Measurements from ENCODE around the gene WDR27. TPM values are rescaled to one million over a fixed set of nuclear protein-coding genes. Genes with fewer than 3 reads are reported as not detected.
A peak's percentile ranks its signal among the peaks of the same experiment; 100 is the strongest.

Gene WDR27
- total RNA-seq, 2 donors from 2014 or later, result 25.7 to 26.0 TPM

DNA sequence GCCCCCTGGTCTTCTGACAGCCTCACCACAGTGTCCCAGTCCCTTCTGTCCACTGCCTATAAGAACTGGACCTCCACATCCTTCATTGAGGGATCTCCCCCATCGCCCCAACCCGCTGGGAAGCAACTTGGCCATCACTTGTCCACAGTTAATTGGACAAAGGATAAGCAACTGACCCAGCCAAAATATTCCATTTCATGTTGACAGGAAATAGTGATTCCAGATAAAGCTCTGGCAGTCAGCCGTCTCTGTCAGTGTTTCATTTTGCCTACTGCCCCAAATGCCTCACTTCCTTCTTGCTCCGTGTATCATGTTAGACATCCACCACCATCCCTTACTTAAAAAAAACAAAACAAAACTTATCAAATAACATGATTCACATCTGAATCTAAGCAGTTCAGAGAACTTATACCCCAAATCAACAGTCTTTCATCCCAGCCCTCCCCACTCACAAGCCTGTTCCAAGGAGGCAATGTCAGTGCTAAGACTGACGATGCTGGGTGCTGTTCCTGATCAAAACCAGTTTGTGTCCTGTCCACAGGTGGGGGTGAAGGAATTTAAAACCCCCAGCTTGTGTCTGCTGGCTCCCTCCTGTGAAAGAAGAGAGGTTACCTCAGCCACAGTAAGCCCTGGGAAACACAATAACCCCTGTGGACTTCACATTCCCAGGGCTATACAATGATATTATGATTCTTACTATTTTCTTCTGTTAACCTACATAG, 162.5 kb downstream of the WDR27 start:
- H3K9me3 ChIP-seq (ENCODE audit: control insufficient read depth, low read length, poor library complexity, severe bottlenecking), result no peaks in the 10 kb centered on the region
- Mint-ChIP-seq H3K27me3 (no peaks in the 10 kb centered on the region), H3K36me3 (ENCODE audit: low read depth) (peaks cover 6% of the 10 kb centered on the region), H3K4me1 (no peaks in the 10 kb centered on the region), H3K4me3 (no peak overlapping the region), H3K27ac (no peak overlapping the region)
- DNase-seq (no peak), ATAC-seq (no peak)

GRCh38 chr6:169536446-169537170, 165.2 kb downstream of the WDR27 start:
- Mint-ChIP-seq H3K4me3 (no peak overlapping the region), H3K36me3 (ENCODE audit: low read depth) (peaks cover 9% of the 10 kb centered on the region), H3K27ac (no peak overlapping the region), H3K27me3 (no peaks in the 10 kb centered on the region), H3K4me1 (no peaks in the 10 kb centered on the region)
- DNase-seq, result no peak
- no peaks in the 10 kb centered on the region for H3K9me3 ChIP-seq (ENCODE audit: control insufficient read depth, low read length, poor library complexity, severe bottlenecking)
- ATAC-seq, result no peak

DNA sequence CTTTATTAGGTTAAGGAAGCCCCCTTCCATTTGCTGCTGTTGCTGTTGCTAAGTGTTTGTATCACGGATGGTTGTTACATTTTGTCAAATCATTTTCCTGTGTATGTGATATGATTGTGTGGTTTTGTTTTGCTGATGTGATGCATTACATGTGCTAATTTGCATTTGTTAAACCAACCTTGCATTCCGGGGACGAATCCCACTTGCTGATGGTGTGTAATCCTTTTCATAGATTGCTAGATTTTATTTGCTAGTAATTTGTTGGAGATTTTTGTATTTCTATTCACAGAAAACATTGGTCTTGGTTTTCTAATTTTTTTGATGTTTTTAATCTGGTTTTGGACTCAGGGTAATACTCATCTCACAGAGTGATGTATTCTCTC, 167.8 kb downstream of the WDR27 start:
- DNase-seq (no peak), ATAC-seq (no peak)
- H3K4me3 Mint-ChIP-seq, result no peak overlapping the region
- no peak overlapping the region for H3K27ac Mint-ChIP-seq
- peaks cover 9% of the 10 kb centered on the region for H3K36me3 Mint-ChIP-seq (ENCODE audit: low read depth)
- H3K27me3 Mint-ChIP-seq, result no peaks in the 10 kb centered on the region
- no peaks in the 10 kb centered on the region for H3K9me3 ChIP-seq (ENCODE audit: control insufficient read depth, low read length, poor library complexity, severe bottlenecking)
- H3K4me1 Mint-ChIP-seq, result peaks cover 13% of the 10 kb centered on the region

DNA sequence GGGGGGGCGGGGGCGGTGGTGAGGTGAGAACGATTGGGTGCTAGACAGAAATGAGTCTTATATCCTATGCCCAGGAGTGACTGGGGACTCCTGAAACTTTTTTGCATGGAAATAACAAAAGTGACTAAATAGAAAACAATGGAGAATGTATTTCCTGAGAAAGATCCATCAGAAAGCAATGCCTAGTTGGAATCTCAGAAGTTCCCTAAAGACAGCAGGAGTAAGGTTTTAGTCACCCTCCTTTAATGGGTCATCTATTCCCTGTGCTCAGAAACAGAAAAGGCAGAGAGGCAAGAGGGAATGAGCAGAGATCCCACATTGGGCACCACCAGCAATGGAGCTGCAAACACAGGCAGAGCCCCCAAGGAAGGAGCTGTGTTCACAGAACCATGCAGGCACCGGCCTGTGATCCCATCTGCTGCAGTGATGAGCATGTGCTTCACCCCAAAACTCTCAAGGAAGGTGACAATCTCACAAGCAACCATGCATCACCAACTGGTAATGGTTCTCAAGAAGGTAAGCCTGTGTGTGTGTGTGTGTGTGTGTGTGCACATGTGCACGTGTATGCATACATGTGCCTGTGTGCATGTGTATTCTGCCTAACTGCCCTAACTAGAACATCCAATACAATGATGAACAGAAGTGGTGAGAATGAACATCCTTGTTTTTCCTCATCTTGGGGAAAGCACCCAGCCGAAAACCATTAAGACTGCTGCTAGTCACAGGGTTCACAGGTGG, 168.4 kb downstream of the WDR27 start:
- no peaks in the 10 kb centered on the region for H3K9me3 ChIP-seq (ENCODE audit: control insufficient read depth, low read length, poor library complexity, severe bottlenecking)
- Mint-ChIP-seq H3K27ac (no peak overlapping the region), H3K36me3 (ENCODE audit: low read depth) (peaks cover 9% of the 10 kb centered on the region), H3K4me1 (peaks cover 13% of the 10 kb centered on the region), H3K27me3 (no peaks in the 10 kb centered on the region), H3K4me3 (no peak overlapping the region)
- no peak for DNase-seq
- ATAC-seq, result no peak

DNA sequence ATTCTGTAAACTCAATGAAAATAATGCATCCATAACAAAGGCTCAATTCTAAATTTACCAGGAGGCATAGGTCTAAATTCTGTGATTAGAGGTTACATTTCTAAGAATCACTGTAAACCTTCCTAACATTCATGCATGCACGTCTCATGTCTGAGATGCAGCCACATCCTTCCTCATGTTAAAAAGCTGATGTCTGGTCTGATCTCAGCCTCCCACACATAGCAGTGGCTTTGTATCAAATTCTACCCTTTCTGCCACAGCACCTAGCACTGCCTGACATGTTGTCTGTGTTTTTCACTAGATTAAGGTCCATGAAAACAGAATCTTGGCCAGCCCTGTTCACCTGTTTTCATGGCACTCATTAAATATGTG, 171.1 kb downstream of the WDR27 start:
- DNase-seq, result no peak
- H3K9me3 ChIP-seq (ENCODE audit: control insufficient read depth, low read length, poor library complexity, severe bottlenecking), result no peaks in the 10 kb centered on the region
- Mint-ChIP-seq H3K4me3 (peak overlapping the region; percentile 68), H3K36me3 (ENCODE audit: low read depth) (peaks cover 4% of the 10 kb centered on the region), H3K4me1 (peaks cover 13% of the 10 kb centered on the region), H3K27ac (peak overlapping the region; percentile 92), H3K27me3 (no peaks in the 10 kb centered on the region)
- ATAC-seq, result peak; percentile 85

DNA sequence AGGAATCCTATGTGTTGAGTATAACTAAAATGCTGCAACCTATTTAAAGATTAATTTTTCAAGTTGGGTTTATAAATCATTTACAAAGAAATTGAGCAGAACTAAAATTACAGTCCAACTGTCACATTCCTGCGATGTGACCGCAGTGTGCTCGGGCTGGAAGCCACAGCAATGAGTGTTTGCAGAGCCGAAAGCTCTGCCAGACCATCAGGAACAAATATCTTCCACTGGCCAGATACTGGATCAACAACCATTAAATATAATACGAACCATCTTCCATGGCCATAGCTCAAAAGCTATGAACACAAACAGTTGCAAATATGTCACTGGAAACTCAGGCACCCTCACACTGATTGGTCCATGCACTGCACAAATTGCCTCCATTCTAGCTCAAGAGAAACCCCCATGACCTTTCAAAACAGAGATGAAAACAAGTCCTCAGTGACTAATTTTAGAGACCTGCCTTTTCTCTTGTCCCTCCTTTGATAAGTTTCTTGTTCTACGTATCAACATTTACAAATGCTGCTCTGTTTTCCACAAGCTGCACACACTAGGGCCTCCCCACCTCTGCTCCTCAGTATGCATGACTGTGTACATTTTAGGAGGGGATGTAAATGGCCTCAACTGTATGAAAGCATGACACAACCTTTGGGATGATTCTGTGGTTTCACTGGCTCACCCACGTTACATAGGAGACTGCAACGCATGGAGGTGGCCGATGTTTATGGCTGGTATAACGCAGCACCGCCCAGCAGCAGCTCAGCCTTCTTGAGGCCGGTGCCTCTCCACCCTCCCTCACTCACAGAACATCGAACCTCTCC, 171.7 kb downstream of the WDR27 start:
- H3K27me3 Mint-ChIP-seq, result no peaks in the 10 kb centered on the region
- H3K4me1 Mint-ChIP-seq, result peaks cover 13% of the 10 kb centered on the region
- DNase-seq (no peak), ATAC-seq (peak; percentile 79)
- peak overlapping the region; percentile 68 for H3K4me3 Mint-ChIP-seq
- H3K9me3 ChIP-seq (ENCODE audit: control insufficient read depth, low read length, poor library complexity, severe bottlenecking), result no peaks in the 10 kb centered on the region
- peak overlapping the region; percentile 92 for H3K27ac Mint-ChIP-seq
- H3K36me3 Mint-ChIP-seq (ENCODE audit: low read depth), result peaks cover 4% of the 10 kb centered on the region

DNA sequence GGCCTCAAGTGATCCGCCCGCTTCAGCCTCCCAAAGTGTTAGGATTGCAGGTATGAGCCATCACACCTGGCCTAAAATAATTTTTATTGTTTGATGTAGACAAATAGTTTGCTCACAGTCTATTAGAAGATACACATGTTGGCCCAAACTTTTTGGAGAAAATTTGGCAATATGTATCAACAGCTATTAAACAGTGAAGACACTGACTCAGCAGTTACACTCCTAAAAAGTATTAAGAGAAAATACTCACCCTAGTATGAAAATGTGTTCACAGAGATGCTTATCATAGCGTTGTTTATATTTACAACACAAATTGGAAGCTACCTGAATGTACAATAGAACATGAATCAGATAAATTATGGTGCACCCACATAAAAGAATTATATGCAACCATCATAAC, 173.1 kb downstream of the WDR27 start:
- DNase-seq (no peak), ATAC-seq (no peak)
- no peaks in the 10 kb centered on the region for H3K9me3 ChIP-seq (ENCODE audit: control insufficient read depth, low read length, poor library complexity, severe bottlenecking)
- Mint-ChIP-seq H3K4me3 (no peak overlapping the region), H3K36me3 (ENCODE audit: low read depth) (peaks cover 2% of the 10 kb centered on the region), H3K27me3 (no peaks in the 10 kb centered on the region), H3K4me1 (peaks cover 13% of the 10 kb centered on the region), H3K27ac (no peak overlapping the region)

DNA sequence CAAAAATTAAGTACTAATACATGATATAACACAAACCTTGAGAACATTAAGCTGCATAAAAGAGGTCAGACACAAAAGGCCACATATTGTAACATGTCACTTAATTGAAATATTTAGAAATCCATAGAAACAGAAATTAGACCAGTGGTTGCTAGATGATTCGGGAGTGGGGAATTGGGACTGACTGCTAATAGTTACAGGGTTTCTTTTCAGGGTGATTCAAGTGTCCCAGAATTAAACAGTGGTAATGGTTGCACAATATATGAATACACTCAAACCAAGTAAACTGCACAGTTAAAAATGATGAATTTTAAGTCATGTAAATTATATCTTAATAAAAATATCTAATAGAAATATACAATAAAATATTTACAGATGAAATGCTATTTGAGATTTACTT, 174.5 kb downstream of the WDR27 start:
- ATAC-seq (no peak), DNase-seq (no peak)
- H3K27ac Mint-ChIP-seq, result no peak overlapping the region
- H3K4me3 Mint-ChIP-seq, result no peak overlapping the region
- peaks cover 13% of the 10 kb centered on the region for H3K4me1 Mint-ChIP-seq
- no peaks in the 10 kb centered on the region for H3K36me3 Mint-ChIP-seq (ENCODE audit: low read depth)
- no peaks in the 10 kb centered on the region for H3K27me3 Mint-ChIP-seq
- no peaks in the 10 kb centered on the region for H3K9me3 ChIP-seq (ENCODE audit: control insufficient read depth, low read length, poor library complexity, severe bottlenecking)

DNA sequence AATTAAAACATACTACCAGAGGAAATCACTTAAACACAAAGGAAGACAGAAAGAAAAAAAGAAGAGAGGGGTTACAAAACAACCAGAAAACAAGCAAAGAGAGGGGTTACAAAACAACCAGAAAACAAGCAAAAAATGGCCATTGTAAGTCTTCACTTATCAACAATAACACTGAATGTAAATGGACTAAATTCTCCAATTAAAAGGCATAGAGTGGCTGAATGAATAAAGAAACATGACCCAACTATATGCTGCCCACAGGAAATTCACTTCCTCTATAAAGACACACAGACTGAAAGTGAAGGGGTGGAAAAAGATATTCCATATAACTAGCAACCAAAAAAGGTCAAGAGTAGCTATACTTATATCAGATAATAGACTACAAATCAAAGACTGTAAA, 180.0 kb downstream of the WDR27 start:
- no peak overlapping the region for H3K4me3 Mint-ChIP-seq
- DNase-seq (no peak), ATAC-seq (no peak)
- peaks cover 2% of the 10 kb centered on the region for H3K9me3 ChIP-seq (ENCODE audit: control insufficient read depth, low read length, poor library complexity, severe bottlenecking)
- H3K4me1 Mint-ChIP-seq, result peaks cover 2% of the 10 kb centered on the region
- no peaks in the 10 kb centered on the region for H3K27me3 Mint-ChIP-seq
- peaks cover 2% of the 10 kb centered on the region for H3K36me3 Mint-ChIP-seq (ENCODE audit: low read depth)
- H3K27ac Mint-ChIP-seq, result no peak overlapping the region

- Mint-ChIP-seq H3K27ac (no peak overlapping the region), H3K36me3 (ENCODE audit: low read depth) (peaks cover 2% of the 10 kb centered on the region), H3K4me1 (peaks cover 2% of the 10 kb centered on the region), H3K27me3 (no peaks in the 10 kb centered on the region), H3K4me3 (no peak overlapping the region)
- peaks cover 2% of the 10 kb centered on the region for H3K9me3 ChIP-seq (ENCODE audit: control insufficient read depth, low read length, poor library complexity, severe bottlenecking)
- DNase-seq, result no peak
- no peak for ATAC-seq
Measured at GRCh38 chr6:169520104-169520503, 181.7 kb downstream of the WDR27 start.

DNA sequence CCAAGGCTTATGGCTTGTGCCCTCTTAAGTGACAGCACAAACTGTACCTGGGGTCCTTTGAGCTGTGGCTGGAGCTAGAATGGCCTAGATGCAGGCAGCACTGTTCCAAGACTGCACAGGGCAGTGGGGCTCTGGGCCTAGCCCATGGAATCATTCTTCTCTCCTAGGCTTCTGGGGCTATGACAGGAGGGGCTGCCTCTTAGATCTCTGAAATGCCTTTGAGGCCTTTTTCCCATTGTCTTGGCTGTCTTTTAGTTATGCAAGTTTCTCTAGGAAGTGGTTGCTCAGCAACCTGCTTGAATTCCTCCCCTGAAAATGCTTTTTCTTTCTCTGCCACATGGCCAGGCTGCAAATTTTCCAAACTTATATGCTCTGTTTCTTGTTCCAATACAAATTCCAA, 183.4 kb downstream of the WDR27 start:
- DNase-seq (no peak), ATAC-seq (no peak)
- no peak overlapping the region for H3K27ac Mint-ChIP-seq
- H3K36me3 Mint-ChIP-seq (ENCODE audit: low read depth), result peaks cover 2% of the 10 kb centered on the region
- H3K9me3 ChIP-seq (ENCODE audit: control insufficient read depth, low read length, poor library complexity, severe bottlenecking), result peaks cover 2% of the 10 kb centered on the region
- no peaks in the 10 kb centered on the region for H3K27me3 Mint-ChIP-seq
- no peak overlapping the region for H3K4me3 Mint-ChIP-seq
- H3K4me1 Mint-ChIP-seq, result peaks cover 2% of the 10 kb centered on the region

GRCh38 chr6:169513478-169514193, 188.2 kb downstream of the WDR27 start:
- ATAC-seq (no peak), DNase-seq (no peak)
- H3K4me3 Mint-ChIP-seq, result no peak overlapping the region
- no peaks in the 10 kb centered on the region for H3K4me1 Mint-ChIP-seq
- H3K9me3 ChIP-seq (ENCODE audit: control insufficient read depth, low read length, poor library complexity, severe bottlenecking), result peaks cover under 1% of the 10 kb centered on the region
- H3K27me3 Mint-ChIP-seq, result no peaks in the 10 kb centered on the region
- no peak overlapping the region for H3K27ac Mint-ChIP-seq
- no peaks in the 10 kb centered on the region for H3K36me3 Mint-ChIP-seq (ENCODE audit: low read depth)
